T-cell (primary cell): ENCODE results near the gene RTN4. TPM values are rescaled to one million over a fixed set of nuclear protein-coding genes. Genes with fewer than 3 reads are reported as not detected.

ENCODE experiments used
- total RNA-seq, 35 experiments: library from RNA in 6 of 35; stranded (reverse) in 6 of 35; fragments of 120-200 nt in 1 of 35; gene quantifications; one replicate each; pipeline versions ENCODE4 v1.2.1 to v1.2.4 and lab custom pipeline; 2013 to 2026

The RTN4 gene
- total RNA-seq, 5 donors from 2014 or later (not counting 1 experiment from before 2014, with no cell fraction given) = 66.3 to 77.1 (median 75.4) TPM

Other genes starting within 250 kb of the RTN4 start
- 10 to 100 TPM in 2 of 5 donors, 1 to 10 TPM in 3; 5.7 to 14.3 (median 9.2) TPM for gene CLHC1, start 181.8 kb upstream of the RTN4 start, total RNA-seq
- 1,000 to 10,000 TPM; 1,619 to 1,934 (median 1,876) TPM for gene RPS27A, start 182.2 kb upstream of the RTN4 start, total RNA-seq
- 10 to 100 TPM; 21.1 to 31.5 (median 29.4) TPM for gene MTIF2, start 218.8 kb upstream of the RTN4 start, total RNA-seq